B cell (primary cell): Measurements from ENCODE around the gene RHOXF2.

ENCODE experiments used
- EZH2 ChIP-seq: IDR thresholded peaks from 2 replicates; pipeline ENCODE4 v1.6.1; 2012; ENCODE audit warnings: borderline replicate concordance, low read depth, mild to moderate bottlenecking, moderate library complexity, low read length; ENCODE audit not compliant: insufficient read depth, poor library complexity, severe bottlenecking
- TF ChIP-seq, protein P1 (sequence below): fragments of 200-600 bp; IDR thresholded peaks from one replicate; pipeline ENCODE4 v1.8.0; 2022; ENCODE audit warnings: antibody characterized with exemption, mild to moderate bottlenecking

DNA sequence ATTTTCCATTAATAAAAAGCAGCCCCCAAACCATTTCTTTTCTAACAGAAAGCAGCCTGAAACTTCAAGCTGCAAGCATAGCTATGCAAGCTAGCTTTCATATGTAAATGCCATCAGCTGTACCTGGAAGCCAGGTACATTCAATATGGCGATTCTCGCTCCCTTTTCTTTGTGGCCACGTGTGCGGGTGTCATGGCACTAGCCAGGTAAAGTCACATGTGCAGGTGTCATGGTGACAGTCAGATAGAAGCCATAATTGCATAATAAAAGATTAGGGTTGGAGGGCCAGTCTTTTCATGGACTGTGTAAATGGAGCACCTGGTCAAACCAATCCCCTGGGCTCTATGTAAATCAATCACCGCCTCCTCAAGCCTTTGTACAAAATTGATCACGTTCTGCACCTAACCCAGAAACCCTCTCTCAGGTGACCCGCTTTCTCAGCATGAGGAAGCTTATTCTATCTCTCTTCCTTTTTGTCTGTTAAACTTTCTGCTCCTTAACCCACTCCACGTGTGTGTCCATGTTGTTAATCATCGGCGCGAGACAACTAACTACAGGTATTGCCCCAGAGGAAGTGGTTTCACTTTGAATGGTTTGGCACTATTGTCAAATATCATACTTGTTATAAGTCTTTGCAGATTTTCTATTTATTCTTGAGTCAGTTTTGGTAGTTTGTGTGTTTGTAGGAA lies 18.0 kb upstream of the RHOXF2 start:
- TF ChIP-seq, protein P1, sequence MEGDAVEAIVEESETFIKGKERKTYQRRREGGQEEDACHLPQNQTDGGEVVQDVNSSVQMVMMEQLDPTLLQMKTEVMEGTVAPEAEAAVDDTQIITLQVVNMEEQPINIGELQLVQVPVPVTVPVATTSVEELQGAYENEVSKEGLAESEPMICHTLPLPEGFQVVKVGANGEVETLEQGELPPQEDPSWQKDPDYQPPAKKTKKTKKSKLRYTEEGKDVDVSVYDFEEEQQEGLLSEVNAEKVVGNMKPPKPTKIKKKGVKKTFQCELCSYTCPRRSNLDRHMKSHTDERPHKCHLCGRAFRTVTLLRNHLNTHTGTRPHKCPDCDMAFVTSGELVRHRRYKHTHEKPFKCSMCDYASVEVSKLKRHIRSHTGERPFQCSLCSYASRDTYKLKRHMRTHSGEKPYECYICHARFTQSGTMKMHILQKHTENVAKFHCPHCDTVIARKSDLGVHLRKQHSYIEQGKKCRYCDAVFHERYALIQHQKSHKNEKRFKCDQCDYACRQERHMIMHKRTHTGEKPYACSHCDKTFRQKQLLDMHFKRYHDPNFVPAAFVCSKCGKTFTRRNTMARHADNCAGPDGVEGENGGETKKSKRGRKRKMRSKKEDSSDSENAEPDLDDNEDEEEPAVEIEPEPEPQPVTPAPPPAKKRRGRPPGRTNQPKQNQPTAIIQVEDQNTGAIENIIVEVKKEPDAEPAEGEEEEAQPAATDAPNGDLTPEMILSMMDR, result no peak
- no peak for TF ChIP-seq EZH2
